ENCODE data around the gene CCDC66.

The CCDC66 gene

DNA sequence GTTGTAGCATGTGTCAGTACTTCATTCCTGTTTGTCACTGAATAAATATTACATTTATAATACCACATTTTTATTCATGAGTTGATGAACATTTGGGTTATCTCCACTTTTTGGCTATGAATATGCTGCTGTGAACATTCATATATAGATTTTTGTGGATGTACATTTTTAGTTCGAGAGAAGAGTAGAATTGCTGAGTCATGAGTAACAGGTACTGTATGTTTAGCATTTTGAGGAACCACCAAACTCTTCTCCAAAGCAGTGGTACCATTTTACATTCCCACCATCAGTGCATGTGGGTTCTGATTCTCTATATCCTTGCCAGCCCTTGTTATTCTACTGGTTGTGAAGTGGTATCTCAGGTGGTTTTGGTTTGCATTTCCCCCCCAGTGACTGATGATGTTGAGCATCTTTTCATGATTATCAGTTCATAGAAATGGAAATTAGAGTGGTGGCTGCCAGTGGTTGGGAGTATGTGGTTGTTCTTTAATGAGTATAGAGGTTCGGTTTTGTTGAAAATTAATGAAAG, 59.6 kb downstream of the CCDC66 start:
- CTCF ChIA-PET: no interaction called here
- POLR2A ChIA-PET: no interaction called here
- no peak for TF ChIP-seq CTCF (IDR thresholded peaks at IDR 0.05; ENCODE audit: control extremely low read depth, extremely low read depth, low read depth, missing control alignments)
- no peak for DNase-seq (ENCODE audit: extremely low spot score)

DNA sequence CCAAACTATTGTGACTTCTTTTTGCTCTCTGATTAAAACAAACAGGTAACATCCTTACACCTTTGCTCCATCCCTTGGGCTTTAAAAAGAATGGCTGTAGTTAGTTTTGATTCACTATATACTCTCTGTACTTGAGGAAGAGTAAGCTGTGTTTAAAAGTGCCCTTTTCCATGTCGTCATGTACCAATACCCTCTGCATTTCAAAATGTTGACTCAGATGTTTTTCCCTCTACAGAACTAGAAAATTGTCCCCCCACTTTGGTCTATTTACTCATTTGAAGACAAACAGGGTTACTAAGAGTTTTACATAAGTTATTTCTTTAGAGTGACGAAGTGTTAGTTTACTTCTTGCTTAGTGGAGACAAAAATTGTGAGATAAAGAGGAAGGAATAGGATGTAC, 63.4 kb downstream of the CCDC66 start:
- ChIA-PET CTCF (no interaction called here), POLR2A (no interaction called here)
- TF ChIP-seq CTCF (IDR thresholded peaks at IDR 0.05; ENCODE audit: control extremely low read depth, extremely low read depth, low read depth, missing control alignments): no peak
- no peak for DNase-seq (ENCODE audit: extremely low spot score)

DNA sequence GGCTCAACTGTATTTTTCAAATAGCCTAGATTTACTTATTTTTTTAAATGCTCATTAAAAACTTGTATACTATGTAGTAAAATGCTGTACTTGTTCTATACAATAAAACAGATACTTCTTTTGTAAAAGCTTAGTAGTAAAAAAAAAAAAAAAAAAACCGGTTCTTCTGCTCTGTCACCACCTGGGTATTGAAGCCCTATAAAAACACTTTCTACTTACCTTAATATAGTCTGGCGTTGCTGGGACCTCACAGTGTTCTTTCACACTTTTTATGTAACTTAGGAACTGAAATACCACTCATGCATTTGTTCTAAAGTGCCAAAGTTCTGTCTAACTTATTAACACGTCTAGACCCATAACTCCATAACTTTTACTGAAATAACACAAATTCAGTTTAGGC, 64.7 kb downstream of the CCDC66 start:
- TF ChIP-seq CTCF (IDR thresholded peaks at IDR 0.05; ENCODE audit: control extremely low read depth, extremely low read depth, low read depth, missing control alignments): no peak
- CTCF ChIA-PET: interaction anchor here (1.2 kb wide), 1 partner anchor 8 kb away, joined by 4 read pairs; no protein-coding TSS in a partner anchor
- POLR2A ChIA-PET: interaction anchor here (0.6 kb wide), 1 partner anchor 9 kb away, joined by 3 read pairs; no protein-coding TSS in a partner anchor
- DNase-seq (ENCODE audit: extremely low spot score): no peak

GRCh38 chr3:56622381-56622780, 65.4 kb downstream of the CCDC66 start:
- POLR2A ChIA-PET: no interaction called here
- TF ChIP-seq CTCF (IDR thresholded peaks at IDR 0.05; ENCODE audit: control extremely low read depth, extremely low read depth, low read depth, missing control alignments): no peak
- CTCF ChIA-PET: no interaction called here
- no peak for DNase-seq (ENCODE audit: extremely low spot score)

DNA sequence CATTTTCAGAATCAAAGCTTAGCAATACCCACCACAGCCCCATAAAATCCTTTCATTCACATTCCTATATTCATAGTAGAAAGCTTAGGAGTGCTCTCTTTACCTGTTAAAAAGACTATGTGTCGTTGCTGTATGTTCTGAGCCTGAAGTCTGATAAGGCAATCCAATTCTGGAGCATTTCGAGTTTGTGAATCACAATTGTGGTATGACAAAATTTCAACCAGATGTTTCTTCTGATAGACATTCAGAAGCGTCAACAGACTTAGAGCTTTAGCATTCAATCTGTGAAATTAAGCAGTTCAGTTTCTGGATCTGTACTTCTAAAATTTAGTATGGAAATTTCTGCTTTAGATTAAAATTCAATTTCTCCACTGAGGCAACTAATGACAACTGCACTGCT, 67.8 kb downstream of the CCDC66 start:
- no peak for DNase-seq (ENCODE audit: extremely low spot score)
- ChIA-PET CTCF (interaction anchor here (1.2 to 4.0 kb wide), 4 partner anchors 11 to 51 kb away, joined by 3 to 14 read pairs (median 8); no protein-coding TSS in a partner anchor), POLR2A (interaction anchor here (0.7 kb wide), 1 partner anchor 58 kb away, joined by 3 read pairs; the partner anchor contains the start of gene TASOR)
- TF ChIP-seq CTCF (IDR thresholded peaks at IDR 0.05; ENCODE audit: control extremely low read depth, extremely low read depth, low read depth, missing control alignments): no peak

DNA sequence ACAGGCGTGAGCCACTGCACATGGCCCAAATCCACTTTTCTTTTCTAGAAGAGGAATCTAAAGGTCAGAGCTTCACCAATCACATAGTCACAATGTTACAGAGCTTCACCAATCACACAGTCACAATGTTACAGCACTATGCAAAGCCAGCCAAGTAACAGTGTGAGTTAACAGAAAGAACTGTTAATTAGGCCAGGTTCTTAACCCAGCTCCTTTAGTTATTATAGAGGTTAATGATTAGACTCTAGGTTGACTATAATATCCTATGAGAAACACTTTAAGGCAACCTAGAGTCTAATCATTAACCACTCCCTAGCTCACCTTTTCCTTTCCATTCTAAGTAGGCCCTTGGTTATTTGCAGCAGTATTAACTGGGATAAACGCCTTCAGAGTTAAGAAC, 72.1 kb downstream of the CCDC66 start:
- ChIA-PET POLR2A (no interaction called here), CTCF (interaction anchor here (0.7 to 2.8 kb wide), 3 partner anchors 8 to 13 kb away, joined by 3 to 11 read pairs (median 4); no protein-coding TSS in a partner anchor)
- TF ChIP-seq CTCF (IDR thresholded peaks at IDR 0.05; ENCODE audit: control extremely low read depth, extremely low read depth, low read depth, missing control alignments): no peak
- no peak for DNase-seq (ENCODE audit: extremely low spot score)
